Measurements from ENCODE around the gene ANKIB1.
"Not testable (repeated sequence)": the region's sequence is repeated elsewhere in the genome, so short reads cannot be mapped to it uniquely, and the experiment has no call there.

The ANKIB1 gene

DNA sequence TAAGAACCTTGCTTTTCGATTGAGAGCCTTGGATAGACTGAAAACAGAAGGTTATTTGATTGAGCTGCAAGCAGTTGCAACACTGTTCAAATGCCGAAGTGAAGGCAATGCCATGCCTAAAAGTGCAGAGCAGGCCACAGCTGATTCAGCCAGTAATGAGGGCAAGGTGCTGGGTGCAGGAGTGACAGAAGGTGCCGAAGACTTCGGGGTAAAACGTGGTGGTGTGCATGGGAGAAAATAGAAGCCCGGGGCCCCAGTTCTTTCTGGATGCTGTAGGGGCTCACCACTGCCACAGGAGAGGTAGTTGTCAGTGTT, 157.9 kb downstream of the ANKIB1 start:
- DNase-seq (ENCODE audit: low read depth in 3 of 3) = no peak

DNA sequence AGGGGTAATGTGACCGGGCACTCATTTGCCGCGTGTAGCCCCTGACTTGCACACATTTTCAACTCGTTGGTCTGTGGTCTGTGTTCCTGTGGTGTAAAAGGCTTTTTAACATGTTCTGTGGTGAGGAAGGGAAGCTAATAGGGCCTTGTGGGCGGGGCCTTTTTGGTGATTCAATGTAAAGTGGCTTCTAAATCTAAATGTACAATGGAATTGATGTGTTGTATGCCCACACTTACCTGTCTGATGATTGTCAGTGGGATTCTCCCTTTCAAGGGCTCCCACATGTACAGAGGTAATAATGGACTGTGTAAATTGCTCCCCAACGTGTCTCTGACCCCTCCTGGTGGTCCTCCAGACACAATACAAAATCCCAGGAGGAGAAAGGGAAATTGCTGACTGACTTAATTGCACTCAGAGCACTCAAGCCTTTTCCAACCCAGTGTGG, 158.4 kb downstream of the ANKIB1 start:
- no peak for DNase-seq (ENCODE audit: low read depth in 3 of 3)

DNA sequence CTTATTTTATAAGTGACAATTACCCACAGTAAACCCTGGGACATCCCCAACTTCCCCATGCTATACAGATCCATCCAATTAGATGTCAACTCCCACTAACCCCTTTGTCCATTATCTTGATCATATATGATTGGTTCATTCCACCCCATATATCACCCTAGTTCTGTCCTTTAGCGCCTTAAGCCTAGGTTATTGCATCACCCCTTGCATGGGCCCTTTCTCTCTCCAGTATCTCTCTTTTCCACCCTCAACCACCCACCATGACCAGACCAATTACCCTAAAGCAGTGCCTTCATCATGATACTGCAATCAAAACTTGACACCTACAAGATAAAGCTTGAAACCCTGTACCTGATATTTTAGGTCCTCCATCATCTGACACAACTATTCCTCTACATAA, 163.6 kb downstream of the ANKIB1 start:
- no peak for DNase-seq (ENCODE audit: low read depth in 3 of 3)

DNA sequence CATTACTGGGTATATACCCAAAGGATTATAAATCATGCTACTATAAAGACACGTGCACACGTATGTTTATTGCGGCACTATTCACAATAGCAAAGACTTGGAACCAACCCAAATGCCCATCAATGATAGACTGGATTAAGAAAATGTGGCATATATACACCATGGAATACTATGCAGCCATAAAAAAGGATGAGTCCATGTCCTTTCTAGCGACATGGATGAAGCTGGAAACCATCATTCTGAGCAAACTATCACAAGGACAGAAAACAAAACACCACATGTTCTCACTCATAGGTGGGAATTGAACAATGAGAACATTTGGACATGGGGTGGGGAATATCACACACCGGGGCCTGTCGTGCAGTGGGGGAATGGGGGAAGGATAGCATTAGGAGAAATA, 164.4 kb downstream of the ANKIB1 start:
- not testable (repeated sequence) for DNase-seq (ENCODE audit: low read depth in 3 of 3)

DNA sequence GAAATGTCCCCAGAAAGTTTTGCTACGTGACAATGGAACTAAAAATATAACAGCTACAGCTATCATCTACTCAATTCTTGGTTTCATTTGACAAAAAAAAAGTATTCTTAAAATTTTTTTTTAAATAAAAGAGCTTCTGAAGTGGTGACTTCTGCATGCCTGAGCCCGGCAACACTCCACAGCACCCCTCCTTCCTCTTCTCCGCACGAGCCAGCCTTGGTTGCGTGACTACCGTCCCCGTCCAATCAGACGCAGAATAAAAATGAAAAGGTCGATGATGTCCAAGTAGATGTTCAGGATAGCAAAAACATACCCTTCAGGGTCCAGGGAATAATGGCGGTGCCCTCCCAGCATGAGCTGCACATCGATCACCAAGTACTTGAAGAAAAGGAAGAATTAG, 167.0 kb downstream of the ANKIB1 start:
- DNase-seq (ENCODE audit: low read depth in 3 of 3) = no peak

DNA sequence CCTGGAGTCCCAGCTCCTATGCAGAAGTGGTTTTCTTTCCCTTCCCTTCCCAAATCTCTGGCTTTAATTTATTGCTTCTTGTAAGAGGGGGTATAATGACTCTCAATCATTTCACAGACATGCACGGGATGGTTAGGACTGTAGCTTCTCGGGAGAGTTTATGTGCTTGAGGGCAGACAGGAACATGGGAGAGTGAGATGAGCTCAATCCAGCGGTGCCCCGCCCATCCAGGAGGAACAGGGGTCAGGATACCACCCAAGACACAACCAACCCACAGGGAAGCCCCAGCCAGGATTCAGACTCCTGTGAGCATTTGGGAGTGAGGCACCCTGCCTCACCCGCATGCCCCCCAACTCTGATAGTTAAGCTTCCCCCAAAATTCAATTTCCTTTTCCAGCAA, 167.8 kb downstream of the ANKIB1 start:
- DNase-seq (ENCODE audit: low read depth in 3 of 3) = no peak

DNA sequence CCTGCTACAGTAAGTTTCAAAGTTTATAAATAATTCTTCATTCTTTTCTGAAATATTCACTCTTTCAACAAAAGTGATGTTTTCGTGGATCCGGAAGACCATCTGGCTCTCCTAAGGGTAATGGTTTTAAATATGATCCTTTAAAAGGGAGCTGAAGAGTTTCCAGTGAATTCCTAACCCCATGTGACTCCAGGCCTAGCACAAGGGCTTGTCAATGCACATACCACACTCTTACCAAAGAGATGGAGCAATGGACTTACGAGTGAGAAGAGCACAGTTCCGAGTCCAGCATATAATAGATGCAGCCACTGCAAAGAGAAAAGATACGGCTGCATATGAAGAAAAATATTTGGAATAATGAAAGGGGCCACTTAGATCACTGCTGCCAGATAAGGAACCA, 169.5 kb downstream of the ANKIB1 start:
- no peak for DNase-seq (ENCODE audit: low read depth in 3 of 3)

DNA sequence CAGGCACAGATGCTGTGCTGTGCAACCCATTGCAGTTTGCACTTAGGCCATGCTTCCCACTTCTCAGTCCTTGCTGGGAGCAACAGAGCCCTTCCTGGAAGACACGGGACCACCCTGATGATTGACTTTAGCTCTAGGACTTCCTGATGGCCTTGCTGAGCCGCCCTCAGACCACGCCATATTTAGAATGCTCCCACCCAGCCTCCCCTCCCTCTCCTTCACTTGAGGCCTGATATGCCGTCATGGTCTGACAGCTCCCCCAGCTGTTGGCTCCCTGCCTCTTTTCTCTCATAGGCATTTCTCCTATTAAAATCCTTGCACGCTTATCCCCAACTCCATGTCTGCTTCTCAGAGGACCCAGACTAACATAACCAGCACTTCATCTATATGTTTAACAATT, 172.1 kb downstream of the ANKIB1 start:
- DNase-seq (ENCODE audit: low read depth in 3 of 3) = no peak

DNA sequence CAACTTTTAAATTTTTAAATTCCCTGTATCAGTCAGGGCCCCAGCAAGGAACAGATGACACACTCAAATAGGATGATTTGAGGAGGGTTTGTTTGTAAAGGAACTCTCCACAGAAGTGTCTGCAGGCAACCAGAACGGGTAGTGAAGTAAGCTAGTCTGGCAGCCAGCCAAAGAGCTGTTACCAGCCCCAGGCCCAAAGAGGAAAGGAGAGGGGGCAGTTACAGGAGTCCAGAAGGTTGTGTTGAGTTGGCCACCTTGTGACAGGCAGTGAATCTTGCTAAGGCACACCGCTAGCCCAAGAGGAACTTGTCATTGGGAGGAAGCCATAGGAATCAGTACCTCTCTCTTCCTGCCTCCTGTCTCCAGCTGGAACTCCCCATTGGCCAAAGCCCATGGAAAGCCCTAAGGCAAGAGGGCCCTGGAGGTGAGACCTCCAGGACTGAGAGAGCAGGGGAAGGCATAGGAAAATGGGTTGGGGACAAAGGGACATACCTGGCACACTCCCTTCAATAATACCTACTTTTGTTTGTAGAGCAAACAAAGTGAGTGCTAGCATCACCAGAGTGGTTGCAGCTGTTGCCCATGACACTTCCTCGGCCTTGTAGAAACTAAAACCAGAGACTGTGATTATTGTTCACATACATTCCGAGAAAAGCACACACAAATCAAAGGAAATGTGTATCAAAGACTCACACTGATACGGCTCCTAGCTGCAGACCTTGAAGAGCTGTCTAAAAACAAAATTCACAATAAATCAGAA, 176.1 kb downstream of the ANKIB1 start:
- no peak for DNase-seq (ENCODE audit: low read depth in 3 of 3)

DNA sequence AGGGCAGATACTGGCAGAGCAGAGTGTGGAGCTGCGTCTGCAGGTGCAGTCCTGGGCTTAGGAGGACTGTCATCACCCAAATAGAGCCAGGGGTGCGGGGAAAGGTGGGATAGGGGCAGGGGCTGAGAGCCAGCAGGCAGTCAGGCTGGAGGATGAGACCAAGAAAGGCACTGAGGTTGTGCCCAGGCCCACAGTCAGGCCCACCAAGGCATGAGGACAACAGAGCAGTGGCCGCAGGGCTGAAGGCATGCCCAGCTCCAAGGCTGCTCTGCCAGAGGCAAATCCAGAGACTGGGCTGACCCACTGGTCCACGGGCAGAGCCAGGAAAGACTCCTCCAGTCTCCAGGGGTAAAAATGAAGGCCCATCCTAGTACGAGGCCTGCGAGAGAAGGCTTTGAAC, 177.2 kb downstream of the ANKIB1 start:
- no peak for DNase-seq (ENCODE audit: low read depth in 3 of 3)

DNA sequence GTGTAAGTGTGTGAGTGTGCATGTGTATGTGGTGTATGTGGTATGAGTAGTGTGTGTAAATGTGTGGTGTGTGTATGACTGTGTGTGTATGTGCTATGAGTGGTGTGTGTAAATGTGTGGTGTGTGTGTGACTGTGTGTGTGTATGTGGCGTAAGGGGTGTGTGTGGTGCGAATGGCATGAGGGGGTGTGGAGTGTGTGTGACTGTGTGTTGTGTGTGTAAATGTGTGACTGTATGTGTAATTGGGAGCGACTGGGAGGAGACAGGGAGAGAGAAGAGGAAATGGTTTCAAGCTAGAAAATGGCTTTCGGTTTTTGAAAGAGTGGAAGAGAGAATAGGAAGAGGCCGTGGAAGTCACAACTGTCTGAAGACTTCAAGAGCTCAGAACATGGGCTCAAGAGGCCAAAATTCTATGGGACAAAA, 177.9 kb downstream of the ANKIB1 start:
- no peak for DNase-seq (ENCODE audit: low read depth in 3 of 3)

DNA sequence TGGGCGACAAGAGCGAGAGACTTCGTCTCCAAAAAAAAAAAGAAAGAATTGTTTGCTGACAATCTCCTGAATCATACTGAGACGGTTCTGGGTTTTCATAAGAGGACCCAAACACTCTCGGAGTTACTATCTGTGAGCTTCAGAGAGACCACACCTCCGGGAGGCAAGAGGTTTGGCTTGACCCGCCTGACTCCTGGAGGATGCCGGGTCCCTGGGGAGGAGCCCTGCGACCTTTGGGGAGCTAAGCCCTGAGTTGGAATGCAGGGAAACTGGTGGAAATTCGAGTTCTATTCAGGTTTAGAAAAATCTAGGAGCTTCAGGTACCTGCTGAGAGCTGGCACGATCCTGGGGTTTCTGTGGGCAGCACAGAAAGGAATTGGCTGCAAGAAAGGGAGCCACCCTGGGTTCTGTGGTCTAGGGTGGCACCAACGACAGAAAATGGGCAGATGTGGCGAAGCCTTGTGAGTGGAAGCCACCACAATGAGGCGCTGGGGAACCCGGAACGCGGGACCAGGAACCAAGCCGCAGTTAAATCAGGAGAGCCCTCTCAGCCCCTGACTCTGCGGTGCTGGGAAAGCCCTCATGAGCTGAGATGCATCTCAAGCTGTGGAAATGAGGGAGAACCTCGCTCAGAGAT, 179.7 kb downstream of the ANKIB1 start:
- DNase-seq (ENCODE audit: low read depth in 3 of 3) = no peak

DNA sequence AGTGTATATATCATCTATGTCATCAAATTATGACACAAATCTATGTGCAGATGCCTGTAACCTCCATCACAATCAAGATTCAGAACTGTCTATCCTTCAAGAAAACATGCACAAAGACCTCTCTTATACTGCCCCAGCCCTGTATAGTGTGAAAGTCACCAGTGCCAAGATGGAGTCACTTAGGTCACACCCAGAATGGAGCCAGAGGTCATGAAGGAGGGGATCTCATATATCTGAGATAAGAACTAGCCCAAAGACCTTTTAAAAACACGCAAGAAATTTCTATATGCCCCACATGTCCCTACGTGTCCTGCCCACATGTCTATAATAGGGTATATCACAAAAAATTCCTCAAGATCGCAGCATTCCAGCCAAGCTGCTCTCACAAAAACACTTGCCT, 181.4 kb downstream of the ANKIB1 start:
- DNase-seq (ENCODE audit: low read depth in 3 of 3) = no peak

DNA sequence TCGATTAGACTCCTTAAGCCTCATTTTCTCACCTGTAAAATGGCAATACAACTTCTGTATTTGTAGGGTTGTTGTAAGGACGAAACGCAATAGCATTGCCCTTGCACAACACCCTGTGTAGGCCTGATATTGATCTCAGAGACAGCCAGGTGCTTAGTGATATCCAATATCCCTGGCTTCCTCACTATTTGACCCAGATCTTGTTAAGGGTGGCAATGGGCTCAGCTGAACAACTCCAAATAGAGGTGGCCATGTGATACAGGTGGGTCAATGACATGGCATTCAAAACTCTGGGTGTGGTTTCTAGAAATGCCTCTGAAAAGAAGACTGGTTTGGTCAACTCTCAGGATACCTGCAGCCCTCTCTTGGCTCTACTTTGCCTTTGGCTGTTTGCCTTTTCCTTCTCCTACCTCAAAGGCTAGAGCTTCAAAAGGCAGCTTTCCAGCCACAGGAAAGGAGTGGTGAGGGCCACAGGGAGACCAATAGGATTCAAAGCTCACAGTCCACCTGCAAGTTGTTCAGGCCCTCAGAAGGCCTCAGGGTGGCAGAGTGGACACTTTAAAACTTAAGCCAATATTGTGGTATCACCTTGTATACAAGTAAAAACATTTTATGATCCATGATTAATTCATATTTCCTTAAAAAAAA, 186.6 kb downstream of the ANKIB1 start:
- DNase-seq (ENCODE audit: low read depth in 3 of 3) = no peak

DNA sequence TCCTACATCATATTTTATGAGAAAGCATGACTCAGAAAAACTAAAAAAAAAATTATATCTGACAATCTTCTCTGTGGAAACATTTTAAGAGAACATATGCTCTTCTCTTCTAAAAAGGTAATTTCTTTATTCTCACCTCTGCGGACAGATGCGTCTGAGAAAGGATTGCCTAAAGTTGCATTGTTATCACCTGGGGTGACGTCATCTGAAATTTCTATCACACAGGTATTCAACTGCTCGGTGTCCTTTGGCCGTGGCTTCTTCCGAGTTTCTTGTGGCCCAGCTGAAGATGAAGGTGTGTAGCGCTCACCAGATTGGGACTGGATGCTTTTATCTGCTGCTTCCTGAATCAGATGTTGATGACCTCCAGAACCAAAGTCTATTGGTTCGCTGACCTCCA, 187.2 kb downstream of the ANKIB1 start:
- no peak for DNase-seq (ENCODE audit: low read depth in 3 of 3)

DNA sequence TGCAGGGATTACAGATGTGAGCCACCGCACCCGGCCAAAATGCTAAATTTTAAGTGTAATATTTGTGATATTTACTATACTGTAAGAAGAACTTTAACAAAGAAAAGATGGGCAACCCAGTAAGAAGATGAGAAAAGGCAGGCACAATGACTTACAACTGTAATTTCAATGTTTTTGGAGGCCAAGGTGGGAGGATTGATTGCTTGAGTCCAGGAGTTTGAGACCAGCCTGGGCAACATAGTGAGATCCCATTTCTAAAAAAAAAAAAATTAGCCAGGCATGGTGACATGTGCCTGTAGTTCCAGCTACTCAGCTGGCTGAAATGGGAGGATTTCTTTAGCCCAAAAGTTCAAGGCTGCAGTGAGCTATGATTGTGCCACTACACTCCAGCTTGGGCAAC, 189.8 kb downstream of the ANKIB1 start:
- DNase-seq (ENCODE audit: low read depth in 3 of 3) = no peak

DNA sequence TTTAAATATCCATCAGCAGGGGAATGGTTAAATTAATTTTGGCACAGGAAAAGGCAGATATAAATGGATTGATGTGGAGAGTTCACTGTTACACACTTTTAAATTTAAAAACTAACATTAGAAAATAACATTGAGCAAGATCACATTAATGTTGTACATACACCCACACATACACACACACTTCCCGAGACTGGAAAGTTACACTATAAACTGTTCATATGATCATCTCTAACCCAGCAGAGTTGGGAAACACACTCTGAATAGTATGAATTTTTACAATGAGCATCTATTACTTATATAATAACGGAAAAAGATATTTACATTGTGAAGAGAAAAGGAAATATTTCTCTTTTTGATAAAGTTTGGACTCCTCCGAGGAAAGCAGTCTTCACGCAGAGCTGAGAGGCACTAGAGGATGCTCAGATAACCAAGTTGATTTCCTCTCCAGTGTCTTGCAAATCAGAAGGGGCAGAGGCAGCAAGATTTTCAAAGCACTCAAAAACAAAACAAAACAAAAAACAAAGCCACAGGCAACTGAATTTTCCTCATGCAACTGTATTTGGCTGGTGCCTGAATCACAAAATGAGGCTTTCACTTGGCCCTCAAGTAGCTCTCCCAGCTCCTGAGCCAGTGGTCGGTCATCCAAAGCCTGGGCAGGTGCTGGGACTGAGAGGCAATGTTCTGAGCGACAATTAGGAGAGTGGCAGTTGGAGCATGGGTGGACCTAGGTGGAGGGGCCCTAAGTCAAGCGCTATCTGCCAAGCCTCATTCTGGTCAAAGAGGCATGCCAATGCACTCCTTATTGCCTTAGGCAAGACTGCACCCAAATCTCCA, 191.1 kb downstream of the ANKIB1 start:
- no peak for DNase-seq (ENCODE audit: low read depth in 3 of 3)

DNA sequence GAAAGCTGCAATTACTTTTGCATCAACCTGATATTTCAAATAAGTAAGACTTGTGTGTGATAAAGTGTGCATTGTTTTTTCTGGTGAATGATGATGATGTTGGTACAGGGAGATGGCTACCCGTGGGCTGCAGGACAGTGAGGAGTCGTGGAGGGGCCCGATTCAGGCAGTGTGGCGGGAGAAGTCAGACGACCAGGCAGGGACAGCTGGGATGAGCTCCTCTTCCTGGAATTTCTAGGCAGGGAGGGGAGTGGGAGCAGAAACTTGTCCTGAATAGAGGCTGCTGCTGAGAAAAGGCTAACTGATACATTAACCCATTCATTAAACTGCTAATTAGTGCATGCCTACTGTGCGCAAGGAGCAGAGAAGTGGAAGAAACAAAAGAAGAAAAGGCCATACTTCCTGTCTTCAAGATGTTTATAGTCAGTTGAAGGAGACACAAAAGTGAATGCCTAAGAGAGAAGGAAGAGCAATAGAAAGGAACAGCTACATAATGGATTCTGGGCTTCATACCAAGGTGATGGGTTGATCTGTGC, 192.2 kb downstream of the ANKIB1 start:
- no peak for DNase-seq (ENCODE audit: low read depth in 3 of 3)

DNA sequence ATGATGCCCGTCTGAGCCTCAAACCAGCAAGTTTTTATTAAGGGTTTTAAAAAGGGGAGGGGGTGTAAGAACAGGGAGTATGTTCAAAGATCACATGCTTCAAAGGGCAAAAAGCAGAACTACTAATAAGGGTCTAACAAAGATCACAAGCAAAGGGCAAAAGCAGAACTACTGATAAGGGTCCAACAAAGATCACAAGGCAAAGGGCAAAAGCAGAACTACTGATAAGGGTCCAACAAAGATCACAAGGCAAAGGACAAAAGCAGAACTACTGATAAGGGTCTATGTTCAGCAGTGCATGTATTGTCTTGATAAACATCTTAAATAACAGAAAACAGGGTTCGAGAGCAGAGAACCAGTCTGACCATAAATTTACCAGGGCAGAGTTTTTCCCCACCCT, 196.9 kb downstream of the ANKIB1 start:
- not testable (repeated sequence) for DNase-seq (ENCODE audit: low read depth in 3 of 3)

DNA sequence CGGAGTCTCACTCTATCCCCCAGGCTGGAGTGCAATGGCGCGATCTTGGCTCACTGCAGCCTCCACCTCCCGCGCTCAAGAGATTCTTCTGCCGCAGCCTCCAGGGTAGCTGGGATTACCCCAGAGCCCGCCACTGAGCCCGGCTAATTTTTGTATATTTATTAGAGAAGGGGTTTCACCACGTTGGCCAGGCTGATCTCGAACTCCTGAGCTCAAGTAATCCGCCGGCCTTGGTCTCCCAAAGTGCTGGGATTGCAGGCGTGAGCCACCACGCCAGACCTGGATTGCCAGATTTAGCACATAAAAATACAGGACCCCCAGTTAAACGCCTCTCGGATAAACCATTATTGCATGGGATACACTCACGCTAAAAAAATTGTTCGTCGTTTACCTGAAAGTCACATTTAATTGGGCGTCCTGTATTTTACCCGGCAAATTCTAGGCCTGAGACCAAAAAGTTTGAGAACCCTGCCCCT, 201.1 kb downstream of the ANKIB1 start:
- no peak for DNase-seq (ENCODE audit: low read depth in 3 of 3)

DNA sequence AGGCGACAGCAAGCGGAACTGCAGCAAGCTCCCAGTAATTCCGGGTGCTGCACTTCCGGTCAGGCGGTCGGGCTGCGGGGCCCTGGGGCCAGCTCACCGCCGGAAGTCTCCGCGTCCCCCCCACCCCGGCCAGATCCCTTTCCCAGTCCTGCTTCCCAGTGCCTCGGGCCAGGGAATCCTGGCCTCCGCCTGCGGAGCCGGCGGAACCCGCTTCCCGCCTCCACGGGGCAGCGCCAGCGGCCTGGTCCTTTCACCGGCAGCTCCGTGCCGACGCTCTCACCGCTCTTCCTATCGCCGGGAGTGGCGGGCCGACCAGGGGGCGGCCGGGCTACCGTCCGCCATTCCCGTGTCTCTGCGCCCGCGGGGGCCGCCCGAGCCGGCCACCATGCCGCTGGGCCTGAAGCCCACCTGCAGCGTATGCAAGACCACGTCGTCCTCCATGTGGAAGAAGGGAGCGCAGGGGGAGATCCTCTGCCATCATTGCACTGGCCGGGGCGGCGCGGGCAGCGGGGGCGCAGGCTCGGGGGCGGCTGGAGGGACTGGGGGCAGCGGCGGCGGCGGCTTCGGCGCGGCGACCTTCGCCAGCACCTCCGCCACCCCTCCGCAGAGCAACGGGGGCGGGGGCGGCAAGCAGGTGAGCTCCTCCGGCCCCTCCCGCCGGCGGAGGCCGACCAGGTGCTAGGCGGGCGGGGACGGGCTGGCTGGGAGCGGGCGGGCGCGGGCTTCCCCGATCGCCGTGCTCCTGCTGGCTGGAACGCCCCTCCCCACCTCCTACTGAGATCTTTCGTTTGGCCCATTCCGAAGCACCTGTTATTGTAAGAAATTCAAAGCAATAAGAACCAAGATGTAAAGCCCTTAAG, 201.8 kb downstream of the ANKIB1 start, which contains the start of gene GATAD1:
Gene GATAD1, plus strand, starts transcription at position 138 of the 860 bp plus-strand sequence. Its CDS starts 248 bp downstream, at position 386.
- peak; percentile 63 to 70 (median 70) for DNase-seq (ENCODE audit: low read depth in 3 of 3)

Data from stimulated activated CD4-positive, alpha-beta T cell treated with anti-CD3 and anti-CD28 coated beads, TNF-alpha, amount 100 ng/mL, for 48 hours (primary cell).